ENCODE measurements around the gene RGCC. TPM values are rescaled to one million over a fixed set of nuclear protein-coding genes. Genes with fewer than 3 reads are reported as not detected.
A peak's percentile ranks its signal among the peaks of the same experiment; 100 is the strongest.

The RGCC gene
- total RNA-seq, 1 experiment from 2014 or later: 3.4 TPM

DNA sequence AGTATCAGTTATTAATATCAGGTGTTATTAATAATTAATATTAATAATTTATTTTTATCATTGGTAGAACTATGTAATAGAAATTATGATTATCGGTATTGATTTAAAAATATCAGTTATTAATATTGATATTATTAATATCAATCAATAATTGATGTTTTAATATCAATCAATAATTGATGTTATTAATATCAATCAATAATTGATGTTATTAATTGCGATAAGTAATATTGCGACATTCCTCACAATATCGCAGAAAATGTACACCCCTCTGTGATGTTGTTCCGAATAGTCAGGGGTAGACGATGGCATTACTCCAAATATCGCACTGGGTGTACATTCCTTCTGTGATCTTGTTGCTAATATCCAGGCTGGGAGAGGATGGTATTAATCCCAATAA is 3.7 kb upstream of the RGCC start:
- Histone ChIP-seq H3K27me3 (ENCODE audit: insufficient read depth, low read depth) (peaks cover 14% of the 10 kb centered on the region; the same call in 1 of the 2 replicates), H3K9me2 (ENCODE audit: insufficient read depth) (no peaks in the 10 kb centered on the region), H3K9me3 (ENCODE audit: insufficient read depth, low read depth) (no peaks in the 10 kb centered on the region), H2AFZ (no peak overlapping the region), H3K4me3 (no peak overlapping the region), H3K4me1 (replicated peaks; ENCODE audit: insufficient read depth) (0 out of 2 replicates have a peak, but pooled peaks cover 3% of the 10 kb centered on the region), H3K36me3 (ENCODE audit: low read depth) (no peaks in the 10 kb centered on the region), H3K79me2 (ENCODE audit: low read depth) (no peaks in the 10 kb centered on the region), H3K4me2 (no peak overlapping the region), H4K20me1 (ENCODE audit: insufficient read depth) (no peaks in the 10 kb centered on the region), H3K27ac (no peak overlapping the region), H3F3A (ENCODE audit: insufficient read depth, low read depth) (peaks cover 8% of the 10 kb centered on the region; the same call in 1 of the 2 replicates)
- no peak for DNase-seq
- no TSS peak for BruUV-seq (replicated peaks)
- POLR2A ChIA-PET (ENCODE audit: unreplicated experiment): no interaction called here
- CTCF ChIA-PET: no interaction called here
- intact Hi-C loops (cut with micrococcal nuclease; ENCODE audit: unreplicated experiment): no loop called here
- TF ChIP-seq CTCF (conservative IDR thresholded peaks at IDR 0.05) (no peak), EZH2 (IDR thresholded peaks at IDR 0.05; ENCODE audit: low read depth) (no peak)

DNA sequence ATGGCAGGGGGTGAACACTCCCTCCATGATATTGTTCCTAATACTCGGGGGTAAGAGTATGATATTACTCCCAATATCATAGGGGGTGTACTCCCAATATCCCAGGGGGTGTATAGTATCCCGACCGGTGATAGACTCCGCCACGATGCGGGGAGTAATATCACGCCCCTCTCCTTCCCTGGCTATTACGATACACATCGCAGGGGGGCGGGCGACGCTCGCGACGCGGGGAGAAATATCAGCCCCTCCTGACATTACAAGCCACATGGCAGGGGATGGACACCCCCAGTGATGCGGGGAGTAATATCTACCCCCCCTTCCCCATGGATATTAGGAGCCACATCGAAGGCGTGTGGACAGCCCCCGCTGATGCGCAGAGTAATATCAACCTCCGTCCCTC is 3.2 kb upstream of the RGCC start:
- no TSS peak for BruUV-seq (replicated peaks)
- ChIA-PET POLR2A (ENCODE audit: unreplicated experiment) (no interaction called here), CTCF (no interaction called here)
- H3K9me2 ChIP-seq (ENCODE audit: insufficient read depth): no peaks in the 10 kb centered on the region
- no peaks in the 10 kb centered on the region for H3K9me3 ChIP-seq (ENCODE audit: insufficient read depth, low read depth)
- no peaks in the 10 kb centered on the region for H3K79me2 ChIP-seq (ENCODE audit: low read depth)
- intact Hi-C loops (cut with micrococcal nuclease; ENCODE audit: unreplicated experiment): no loop called here
- H2AFZ ChIP-seq: no peak overlapping the region
- 0 out of 2 replicates have a peak, but pooled peaks cover 5% of the 10 kb centered on the region for H3K4me1 ChIP-seq (replicated peaks; ENCODE audit: insufficient read depth)
- no peak overlapping the region for H3K27ac ChIP-seq
- no peak for DNase-seq
- H3K4me2 ChIP-seq: no peak overlapping the region
- no peak for TF ChIP-seq CTCF (conservative IDR thresholded peaks at IDR 0.05)
- TF ChIP-seq EZH2 (IDR thresholded peaks at IDR 0.05; ENCODE audit: low read depth): no peak
- H3K4me3 ChIP-seq: no peak overlapping the region
- no peaks in the 10 kb centered on the region for H3K36me3 ChIP-seq (ENCODE audit: low read depth)
- H4K20me1 ChIP-seq (ENCODE audit: insufficient read depth): no peaks in the 10 kb centered on the region
- peaks cover 14% of the 10 kb centered on the region; the same call in 1 of the 2 replicates for H3K27me3 ChIP-seq (ENCODE audit: insufficient read depth, low read depth)
- H3F3A ChIP-seq (ENCODE audit: insufficient read depth, low read depth): peaks cover 8% of the 10 kb centered on the region; the same call in 1 of the 2 replicates

DNA sequence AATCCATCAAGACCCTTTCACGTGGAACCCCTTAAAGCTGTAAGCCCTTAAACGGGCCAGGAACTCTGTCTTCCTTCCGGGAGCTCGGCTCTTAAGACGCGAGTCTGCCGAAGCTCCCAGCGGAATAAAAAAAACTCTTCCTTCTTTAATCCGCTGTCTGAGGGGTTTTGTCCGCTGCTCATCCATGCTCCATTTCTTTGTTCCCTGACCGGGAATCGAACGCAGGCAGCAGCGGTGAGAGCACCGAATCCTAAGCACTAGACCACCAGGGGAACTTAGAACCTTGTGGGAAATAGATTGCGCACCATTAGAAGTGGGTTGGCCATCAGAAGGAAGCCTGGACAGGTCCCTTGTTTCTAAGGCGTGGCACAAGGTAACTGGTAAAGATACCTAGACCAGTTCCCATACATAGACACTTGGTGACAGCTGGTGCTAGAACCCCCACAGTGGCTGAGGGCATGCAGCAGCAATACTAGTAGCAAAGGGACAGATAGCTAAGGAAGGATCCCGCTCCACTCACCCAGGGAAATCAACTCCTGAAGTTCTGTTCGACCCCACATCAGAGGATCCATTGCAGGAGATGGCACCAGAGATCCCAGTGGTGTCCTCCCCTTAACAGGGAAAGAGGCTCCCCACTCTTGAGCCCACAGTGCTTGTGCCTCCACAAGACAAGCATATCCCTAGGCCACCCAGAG is 1.5 kb upstream of the RGCC start:
- DNase-seq: no peak
- H3K36me3 ChIP-seq (ENCODE audit: low read depth): no peaks in the 10 kb centered on the region
- H3K9me3 ChIP-seq (ENCODE audit: insufficient read depth, low read depth): no peaks in the 10 kb centered on the region
- intact Hi-C loops (cut with micrococcal nuclease; ENCODE audit: unreplicated experiment): loop anchor here (2.0 kb wide), 1 partner anchor 155 kb away; no protein-coding TSS in a partner anchor
- no peaks in the 10 kb centered on the region for H3K79me2 ChIP-seq (ENCODE audit: low read depth)
- peak overlapping the region; percentile 49 for H3K4me2 ChIP-seq
- H3K27ac ChIP-seq: no peak overlapping the region
- peaks cover 8% of the 10 kb centered on the region; the same call in 1 of the 2 replicates for H3F3A ChIP-seq (ENCODE audit: insufficient read depth, low read depth)
- TF ChIP-seq CTCF (conservative IDR thresholded peaks at IDR 0.05): no peak
- TF ChIP-seq EZH2 (IDR thresholded peaks at IDR 0.05; ENCODE audit: low read depth): no peak
- H3K4me3 ChIP-seq: peak overlapping the region; percentile 33; the same call in 1 of the 2 replicates
- peak overlapping the region; percentile 33 for H2AFZ ChIP-seq
- BruUV-seq (replicated peaks): no TSS peak
- H4K20me1 ChIP-seq (ENCODE audit: insufficient read depth): no peaks in the 10 kb centered on the region
- H3K27me3 ChIP-seq (ENCODE audit: insufficient read depth, low read depth): peaks cover 14% of the 10 kb centered on the region; the same call in 1 of the 2 replicates
- no peaks in the 10 kb centered on the region for H3K9me2 ChIP-seq (ENCODE audit: insufficient read depth)
- H3K4me1 ChIP-seq (replicated peaks; ENCODE audit: insufficient read depth): 0 out of 2 replicates have a peak, but pooled peaks cover 5% of the 10 kb centered on the region
- ChIA-PET CTCF (no interaction called here), POLR2A (ENCODE audit: unreplicated experiment) (no interaction called here)
